Measurements from ENCODE around the gene TOMM20L. TPM values are rescaled to one million over a fixed set of nuclear protein-coding genes. Genes with fewer than 3 reads are reported as not detected.
A peak's percentile ranks its signal among the peaks of the same experiment; 100 is the strongest.

The TOMM20L gene
- total RNA-seq, 1 experiment from 2014 or later = not detected

DNA sequence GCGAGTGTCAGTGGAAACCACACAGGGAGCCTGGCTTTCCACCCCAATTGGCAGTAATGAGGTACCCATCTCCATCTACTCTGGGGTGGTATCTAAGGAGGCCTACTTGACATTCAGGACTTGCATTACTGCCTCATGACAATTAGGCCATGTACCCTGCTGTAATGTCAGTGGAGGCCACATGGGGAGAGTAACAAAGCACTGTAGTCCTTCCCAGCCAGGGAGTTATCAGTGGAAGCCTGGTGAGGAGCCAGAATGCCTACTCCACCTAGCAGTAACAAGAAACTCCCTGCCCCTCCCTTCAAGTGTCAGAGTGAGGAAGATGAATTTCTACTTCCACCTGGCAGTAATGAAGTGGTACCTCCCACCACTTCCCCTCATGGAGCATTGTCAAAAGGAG is 19.1 kb downstream of the TOMM20L start:
- Histone ChIP-seq H3K4me3 (replicated peaks in 1 of 2; ENCODE audit: low read depth in 1 of 2, low read length in 2 of 2) (no peak overlapping the region), H3K27me3 (ENCODE audit: insufficient read depth, low read length) (no peaks in the 10 kb centered on the region), H2AFZ (ENCODE audit: low read depth, low read length, poor library complexity, severe bottlenecking) (no peak overlapping the region), H4K20me1 (ENCODE audit: insufficient read depth) (peaks cover 7% of the 10 kb centered on the region; the same call in 1 of the 2 replicates), H3K9me2 (ENCODE audit: insufficient read depth) (no peaks in the 10 kb centered on the region), H3K27ac (ENCODE audit: low read depth, low read length) (no peak overlapping the region), H3K4me1 (ENCODE audit: control insufficient read depth in 1 of 2, insufficient read depth in 2 of 2, low read length in 2 of 2) (no peaks in the 10 kb centered on the region), H3K9ac (ENCODE audit: low read length) (no peak overlapping the region), H3K4me2 (ENCODE audit: low read length) (no peak overlapping the region), H3K36me3 (ENCODE audit: control insufficient read depth in 1 of 2, insufficient read depth in 2 of 2, low read length in 2 of 2) (peaks cover 29 to 48% of the 10 kb centered on the region in 2 experiments), H3K9me3 (ENCODE audit: control insufficient read depth in 1 of 2, insufficient read depth in 1 of 2, low read depth in 1 of 2, low read length in 2 of 2) (peaks cover 0 to 5% of the 10 kb centered on the region in 2 experiments; a peak in 1 of 4 replicates), H3K79me2 (ENCODE audit: insufficient read depth, low read length) (peaks cover 66% of the 10 kb centered on the region)
- TF ChIP-seq, protein P1, sequence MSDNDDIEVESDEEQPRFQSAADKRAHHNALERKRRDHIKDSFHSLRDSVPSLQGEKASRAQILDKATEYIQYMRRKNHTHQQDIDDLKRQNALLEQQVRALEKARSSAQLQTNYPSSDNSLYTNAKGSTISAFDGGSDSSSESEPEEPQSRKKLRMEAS (IDR thresholded peaks at IDR 0.05) = no peak
- TF ChIP-seq YY1 (IDR thresholded peaks at IDR 0.05; ENCODE audit: extremely low read depth, insufficient replicate concordance, low read depth, low read length) (no peak), SIN3A (IDR thresholded peaks at IDR 0.05; ENCODE audit: low read depth) (no peak), JUND (IDR thresholded peaks at IDR 0.05) (no peak), EZH2 (IDR thresholded peaks at IDR 0.05) (no peak), EGR1 (IDR thresholded peaks at IDR 0.05; ENCODE audit: low read depth) (no peak)
- TF ChIP-seq, protein P2, sequence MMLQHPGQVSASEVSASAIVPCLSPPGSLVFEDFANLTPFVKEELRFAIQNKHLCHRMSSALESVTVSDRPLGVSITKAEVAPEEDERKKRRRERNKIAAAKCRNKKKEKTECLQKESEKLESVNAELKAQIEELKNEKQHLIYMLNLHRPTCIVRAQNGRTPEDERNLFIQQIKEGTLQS (IDR thresholded peaks at IDR 0.05) = no peak
- intact Hi-C loops (cut with micrococcal nuclease) = no loop called here
- ATAC-seq (peak; percentile 69; the same call in 1 of the 2 replicates), DNase-seq (ENCODE audit: low read depth, low spot score) (no peak)
- POLR2A ChIA-PET = no interaction called here
- CTCF ChIA-PET = no interaction called here
- RAD21 ChIA-PET (ENCODE audit: low non-redundant PET in 1 of 2, low total read pairs in 2 of 2, uncharacterized antibody in 2 of 2, unreplicated experiment in 2 of 2) = no interaction called here
- BruUV-seq (replicated peaks) = no TSS peak

DNA sequence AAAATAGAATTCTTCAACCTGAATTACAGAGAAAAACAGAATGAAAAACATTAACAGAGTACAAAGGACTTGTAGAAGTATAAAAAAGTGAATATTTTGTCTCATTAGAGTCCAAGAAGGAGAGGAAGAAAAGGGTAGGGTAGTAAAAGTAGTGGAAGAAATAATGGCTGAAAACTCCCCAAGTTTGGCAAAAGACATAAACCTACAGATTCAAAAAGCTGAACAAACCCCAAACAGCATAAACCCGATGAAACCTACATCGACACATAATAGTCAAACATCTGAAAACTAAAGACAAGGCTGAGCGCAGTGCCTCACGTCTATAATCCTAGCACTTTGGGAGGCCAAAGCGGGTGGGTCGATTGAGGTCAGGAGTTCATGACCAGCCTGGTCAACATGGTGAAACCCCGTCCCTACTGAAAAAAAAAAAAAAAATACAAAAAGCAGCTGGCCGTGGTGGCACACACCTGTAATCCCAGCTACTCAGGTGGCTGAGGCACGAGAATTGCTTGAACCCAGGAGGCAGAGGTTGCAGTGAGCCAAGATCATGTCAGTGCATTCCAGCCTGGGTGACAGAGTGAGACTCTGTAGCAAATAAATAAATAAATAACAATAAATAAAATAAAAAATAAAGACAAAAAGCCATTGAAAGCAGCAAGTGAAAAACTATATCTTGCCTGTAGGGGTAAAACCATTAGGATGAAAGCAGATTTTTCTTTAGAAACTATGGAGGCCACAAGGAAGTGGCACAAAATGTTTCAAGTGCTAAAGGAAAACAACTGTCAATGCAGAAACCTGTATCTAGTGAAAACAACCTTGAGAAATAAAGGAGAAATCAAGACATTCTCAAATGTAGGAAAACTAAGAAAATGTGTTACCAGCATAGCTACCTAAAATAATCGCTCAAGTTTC is 20.2 kb downstream of the TOMM20L start:
- Histone ChIP-seq H3K9me3 (ENCODE audit: control insufficient read depth in 1 of 2, insufficient read depth in 1 of 2, low read depth in 1 of 2, low read length in 2 of 2) (peaks cover 0 to 5% of the 10 kb centered on the region in 2 experiments; a peak in 1 of 4 replicates), H2AFZ (ENCODE audit: low read depth, low read length, poor library complexity, severe bottlenecking) (no peak overlapping the region), H3K4me1 (ENCODE audit: control insufficient read depth in 1 of 2, insufficient read depth in 2 of 2, low read length in 2 of 2) (no peaks in the 10 kb centered on the region), H3K27me3 (ENCODE audit: insufficient read depth, low read length) (no peaks in the 10 kb centered on the region), H3K9ac (ENCODE audit: low read length) (no peak overlapping the region), H3K9me2 (ENCODE audit: insufficient read depth) (no peaks in the 10 kb centered on the region), H3K36me3 (ENCODE audit: control insufficient read depth in 1 of 2, insufficient read depth in 2 of 2, low read length in 2 of 2) (peaks cover 21 to 39% of the 10 kb centered on the region in 2 experiments), H3K27ac (ENCODE audit: low read depth, low read length) (no peak overlapping the region), H4K20me1 (ENCODE audit: insufficient read depth) (peaks cover 7% of the 10 kb centered on the region; the same call in 1 of the 2 replicates), H3K4me2 (ENCODE audit: low read length) (no peak overlapping the region), H3K4me3 (replicated peaks in 1 of 2; ENCODE audit: low read depth in 1 of 2, low read length in 2 of 2) (no peak overlapping the region), H3K79me2 (ENCODE audit: insufficient read depth, low read length) (peaks cover 75% of the 10 kb centered on the region)
- ATAC-seq = no peak
- intact Hi-C loops (cut with micrococcal nuclease) = no loop called here
- DNase-seq (ENCODE audit: low read depth, low spot score) = no peak
- POLR2A ChIA-PET = no interaction called here
- RAD21 ChIA-PET (ENCODE audit: low non-redundant PET in 1 of 2, low total read pairs in 2 of 2, uncharacterized antibody in 2 of 2, unreplicated experiment in 2 of 2) = no interaction called here
- CTCF ChIA-PET = no interaction called here
- no TSS peak for BruUV-seq (replicated peaks)
- TF ChIP-seq TCF7L2 (IDR thresholded peaks at IDR 0.05; ENCODE audit: borderline replicate concordance, extremely low read depth, insufficient read depth, insufficient read length) (no peak), JUND (IDR thresholded peaks at IDR 0.05) (no peak), CEBPB (IDR thresholded peaks at IDR 0.05; ENCODE audit: low read depth) (no peak), ZNF274 (IDR thresholded peaks at IDR 0.05; ENCODE audit: low read depth, low read length) (no peak), YY1 (IDR thresholded peaks at IDR 0.05; ENCODE audit: extremely low read depth, insufficient replicate concordance, low read depth, low read length) (no peak)
- TF ChIP-seq, protein P3, sequence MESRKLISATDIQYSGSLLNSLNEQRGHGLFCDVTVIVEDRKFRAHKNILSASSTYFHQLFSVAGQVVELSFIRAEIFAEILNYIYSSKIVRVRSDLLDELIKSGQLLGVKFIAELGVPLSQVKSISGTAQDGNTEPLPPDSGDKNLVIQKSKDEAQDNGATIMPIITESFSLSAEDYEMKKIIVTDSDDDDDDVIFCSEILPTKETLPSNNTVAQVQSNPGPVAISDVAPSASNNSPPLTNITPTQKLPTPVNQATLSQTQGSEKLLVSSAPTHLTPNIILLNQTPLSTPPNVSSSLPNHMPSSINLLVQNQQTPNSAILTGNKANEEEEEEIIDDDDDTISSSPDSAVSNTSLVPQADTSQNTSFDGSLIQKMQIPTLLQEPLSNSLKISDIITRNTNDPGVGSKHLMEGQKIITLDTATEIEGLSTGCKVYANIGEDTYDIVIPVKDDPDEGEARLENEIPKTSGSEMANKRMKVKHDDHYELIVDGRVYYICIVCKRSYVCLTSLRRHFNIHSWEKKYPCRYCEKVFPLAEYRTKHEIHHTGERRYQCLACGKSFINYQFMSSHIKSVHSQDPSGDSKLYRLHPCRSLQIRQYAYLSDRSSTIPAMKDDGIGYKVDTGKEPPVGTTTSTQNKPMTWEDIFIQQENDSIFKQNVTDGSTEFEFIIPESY (IDR thresholded peaks at IDR 0.05; ENCODE audit: extremely low read depth, insufficient replicate concordance, low read length) = no peak
- TF ChIP-seq, protein P4, sequence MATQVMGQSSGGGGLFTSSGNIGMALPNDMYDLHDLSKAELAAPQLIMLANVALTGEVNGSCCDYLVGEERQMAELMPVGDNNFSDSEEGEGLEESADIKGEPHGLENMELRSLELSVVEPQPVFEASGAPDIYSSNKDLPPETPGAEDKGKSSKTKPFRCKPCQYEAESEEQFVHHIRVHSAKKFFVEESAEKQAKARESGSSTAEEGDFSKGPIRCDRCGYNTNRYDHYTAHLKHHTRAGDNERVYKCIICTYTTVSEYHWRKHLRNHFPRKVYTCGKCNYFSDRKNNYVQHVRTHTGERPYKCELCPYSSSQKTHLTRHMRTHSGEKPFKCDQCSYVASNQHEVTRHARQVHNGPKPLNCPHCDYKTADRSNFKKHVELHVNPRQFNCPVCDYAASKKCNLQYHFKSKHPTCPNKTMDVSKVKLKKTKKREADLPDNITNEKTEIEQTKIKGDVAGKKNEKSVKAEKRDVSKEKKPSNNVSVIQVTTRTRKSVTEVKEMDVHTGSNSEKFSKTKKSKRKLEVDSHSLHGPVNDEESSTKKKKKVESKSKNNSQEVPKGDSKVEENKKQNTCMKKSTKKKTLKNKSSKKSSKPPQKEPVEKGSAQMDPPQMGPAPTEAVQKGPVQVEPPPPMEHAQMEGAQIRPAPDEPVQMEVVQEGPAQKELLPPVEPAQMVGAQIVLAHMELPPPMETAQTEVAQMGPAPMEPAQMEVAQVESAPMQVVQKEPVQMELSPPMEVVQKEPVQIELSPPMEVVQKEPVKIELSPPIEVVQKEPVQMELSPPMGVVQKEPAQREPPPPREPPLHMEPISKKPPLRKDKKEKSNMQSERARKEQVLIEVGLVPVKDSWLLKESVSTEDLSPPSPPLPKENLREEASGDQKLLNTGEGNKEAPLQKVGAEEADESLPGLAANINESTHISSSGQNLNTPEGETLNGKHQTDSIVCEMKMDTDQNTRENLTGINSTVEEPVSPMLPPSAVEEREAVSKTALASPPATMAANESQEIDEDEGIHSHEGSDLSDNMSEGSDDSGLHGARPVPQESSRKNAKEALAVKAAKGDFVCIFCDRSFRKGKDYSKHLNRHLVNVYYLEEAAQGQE (IDR thresholded peaks at IDR 0.05; ENCODE audit: low read depth) = no peak

All from HCT116 (cell line).